Pancreas (tissue), 10 donors: Measurements from ENCODE around the gene IL21R. TPM values are rescaled to one million over a fixed set of nuclear protein-coding genes. Genes with fewer than 3 reads are reported as not detected.

Experiments
- ATAC-seq, 4 donors: fragments of 200-7000 bp; cut with Tn5 transposase; one replicate each; pipeline versions ENCODE4 v1.8.0 to v1.9.1; 2020; ENCODE audit warnings: mild to moderate bottlenecking in 4 of 4, moderate library complexity in 4 of 4
- DNase-seq, 6 donors: peaks; one replicate each; pipeline ENCODE4 v3.0.0-alpha.2; 2020
- FAIRE-seq: peaks from 2 replicates; lab custom pipeline; 2012; peaks lifted over from hg19 to GRCh38; lab: Jason Lieb, UNC
- H3K27ac ChIP-seq, 4 donors: fragments of 200-600 bp; sonication (generic); 1 replicate in 3 of 4; 2 replicates in 1 of 4; pipeline versions ENCODE4 v1.5.0 to v1.8.0; 2020
- H3K27me3 ChIP-seq, 4 donors: fragments of 200-600 bp; one replicate each; pipeline ENCODE4 v1.8.0; 2021
- H3K36me3 ChIP-seq, 3 donors: fragments of 200-600 bp; sonication (generic) in 1 of 3; one replicate each; pipeline versions ENCODE4 v1.5.0 to v1.8.0; 2020 to 2021
- H3K4me1 ChIP-seq, 3 donors: fragments of 200-600 bp; one replicate each; pipeline ENCODE4 v1.8.0; 2021
- H3K4me3 ChIP-seq, 4 donors: fragments of 200-600 bp; sonication (generic) in 2 of 4; one replicate each; pipeline versions ENCODE4 v1.5.0 to v1.8.0; 2020 to 2021
- H3K9me3 ChIP-seq, 4 donors: fragments of 200-600 bp; one replicate each; pipeline ENCODE4 v1.8.0; 2021
- CTCF ChIP-seq, 4 donors: fragments of 200-600 bp; sonication (generic) in 3 of 4; IDR thresholded peaks; one replicate each; pipeline versions ENCODE4 v1.5.0 to v1.8.0; 2021; ENCODE audit warnings: antibody characterized with exemption in 4 of 4
- WGBS, 2 donors: extraction: QIAGEN DNeasy Blood & Tissue Kit; methylation state at CpG; one replicate each; pipeline ENCODE4 v1.1.7; 2013; 5-methylcytosine and 5-hydroxymethylcytosine counted together
- intact Hi-C, 3 donors: fragments of 100-400 bp; cut with DNase I; formaldehyde crosslinking; loops; one replicate each; pipeline versions ENCODE4 v1.11.1 to v1.14.2; 2022
- polyA plus RNA-seq, 2 donors: library from polyadenylated mRNA; stranded (reverse); fragments of 200-250 nt; gene quantifications; one replicate each; pipeline ENCODE4 v1.2.3, GENCODE V29; 2013
- total RNA-seq, 6 donors: library from RNA; stranded (reverse); fragmentation: NEBNext Ultra II Directional in 4 of 6; extraction: Animal tissue kit (Norgen Biotek cat#: 25700) in 4 of 6; gene quantifications; one replicate each; pipeline versions ENCODE4 v1.2.1 to v1.2.4, GENCODE V29; 2021 to 2023
- donor health status: healthy with polysubstance abuse.
- donor health status: DM: no; HTN: no; CAD: no; lungs with moderate emphysema.
- donor health status: DM: no; HTN: no; CAD: no.
- donor health status: control.
- donor health status: control.
- donor health status: Bipolar disorder and iron deficiency.
- donor health status: DM: yes; HTN: yes; CAD: no.
- donor health status: DM: no; HTN: no; CAD: no.
- donor health status: DM: no; HTN: no; CAD: no.
- donor health status: DM: yes; HTN: yes; CAD: no.

Gene IL21R
- total and polyA plus RNA-seq, 8 donors, result 0.08 to 0.79 (median 0.31) TPM; not detected in 2

GRCh38 chr16:27359051-27359450, 42.9 kb upstream of the IL21R start:
- no peak overlapping the region for H3K4me3 ChIP-seq
- no peaks in the 10 kb centered on the region for H3K27me3 ChIP-seq
- DNase-seq (no peak), ATAC-seq (no peak), FAIRE-seq (no peak)
- peaks cover 5 to 10% (median 6%) of the 10 kb centered on the region in 3 donors for H3K4me1 ChIP-seq
- H3K27ac ChIP-seq, result no peak overlapping the region
- peaks cover 0 to 6% (median 0%) of the 10 kb centered on the region in 3 donors for H3K36me3 ChIP-seq
- TF ChIP-seq CTCF (IDR thresholded peaks at IDR 0.05), result no peak
- no peaks in the 10 kb centered on the region for H3K9me3 ChIP-seq
- WGBS, 2 donors, result 92 to 93% methylated on average over 4 of the region's 4 CpGs
- intact Hi-C loops, result no loop called here

GRCh38 chr16:27359615-27360014, 42.4 kb upstream of the IL21R start:
- no peak for FAIRE-seq
- H3K27ac ChIP-seq, result no peak overlapping the region

GRCh38 chr16:27361987-27362386, 40.0 kb upstream of the IL21R start:
- ATAC-seq (no peak), DNase-seq (no peak), FAIRE-seq (no peak)
- 90 to 91% methylated on average over 3 of the region's 3 CpGs for WGBS, 2 donors
- peaks cover 11 to 21% (median 16%) of the 10 kb centered on the region in 3 donors for H3K4me1 ChIP-seq
- no peak overlapping the region for H3K4me3 ChIP-seq
- intact Hi-C loops, result loop anchor here in 1 of 3 donors (10.0 kb wide), 2 partner anchors 127 to 187 kb away; no protein-coding TSS in a partner anchor
- no peaks in the 10 kb centered on the region for H3K9me3 ChIP-seq
- H3K27me3 ChIP-seq, result no peaks in the 10 kb centered on the region
- H3K27ac ChIP-seq, result no peak overlapping the region
- peaks cover 0 to 6% (median 0%) of the 10 kb centered on the region in 3 donors for H3K36me3 ChIP-seq
- no peak for TF ChIP-seq CTCF (IDR thresholded peaks at IDR 0.05)

More at GRCh38 chr16:27359615-27360014, 42.4 kb upstream of the IL21R start:
- H3K4me3 ChIP-seq, result no peak overlapping the region
- WGBS, 2 donors, result 78 to 81% methylated on average over 6 of the region's 6 CpGs
- intact Hi-C loops, result loop anchor here in 1 of 3 donors (10.0 kb wide), 2 partner anchors 125 to 185 kb away; no protein-coding TSS in a partner anchor
- peaks cover 0 to 6% (median 0%) of the 10 kb centered on the region in 3 donors for H3K36me3 ChIP-seq
- no peaks in the 10 kb centered on the region for H3K27me3 ChIP-seq
- no peaks in the 10 kb centered on the region for H3K9me3 ChIP-seq
- ATAC-seq (no peak), DNase-seq (no peak)
- TF ChIP-seq CTCF (IDR thresholded peaks at IDR 0.05), result no peak
- H3K4me1 ChIP-seq, result peaks cover 11 to 16% (median 12%) of the 10 kb centered on the region in 3 donors

- no peak for DNase-seq
Observed at GRCh38 chr16:27362570-27363245, 39.3 kb upstream of the IL21R start.

More at GRCh38 chr16:27362570-27363245, 39.3 kb upstream of the IL21R start:
- ATAC-seq (no peak), FAIRE-seq (no peak)
- Histone ChIP-seq H3K27me3 (no peaks in the 10 kb centered on the region), H3K9me3 (no peaks in the 10 kb centered on the region), H3K36me3 (peaks cover 0 to 6% (median 0%) of the 10 kb centered on the region in 3 donors), H3K27ac (peak overlapping the region in 1 of 4 donors; percentile 11), H3K4me1 (peaks cover 16 to 27% (median 17%) of the 10 kb centered on the region in 3 donors), H3K4me3 (no peak overlapping the region)
- 93% methylated on average over 16 of the region's 16 CpGs for WGBS, 2 donors
- intact Hi-C loops, result loop anchor here in 1 of 3 donors (10.0 kb wide), 2 partner anchors 128 to 188 kb away; no protein-coding TSS in a partner anchor
- TF ChIP-seq CTCF (IDR thresholded peaks at IDR 0.05), result no peak
